Chondrocyte (in vitro differentiated cells): ENCODE measurements around the gene DDR1. TPM values are rescaled to one million over a fixed set of nuclear protein-coding genes. Genes with fewer than 3 reads are reported as not detected.
"Not testable (repeated sequence)": the region's sequence is repeated elsewhere in the genome, so short reads cannot be mapped to it uniquely, and the experiment has no call there.

ENCODE experiments used
- DNase-seq: peaks from one replicate; pipeline ENCODE4 v3.0.0; 2021; ENCODE audit warnings: mixed read lengths, low spot score
- H3K27ac Mint-ChIP-seq: one replicate; pipeline ENCODE4 v1.8.0; 2021; ENCODE audit warnings: mild to moderate bottlenecking, moderate library complexity, mixed read lengths; ENCODE audit not compliant: unreplicated experiment
- H3K27me3 Mint-ChIP-seq: 2 replicates; pipeline ENCODE4 v1.8.0; 2021; ENCODE audit warnings: low read depth, mixed read lengths
- H3K36me3 Mint-ChIP-seq: 2 replicates; pipeline ENCODE4 v1.8.0; 2021; ENCODE audit warnings: low read depth, mixed read lengths
- H3K4me1 Mint-ChIP-seq: 2 replicates; pipeline ENCODE4 v1.8.0; 2021; ENCODE audit warnings: low read depth, mild to moderate bottlenecking, mixed read lengths
- H3K4me3 Mint-ChIP-seq: one replicate; pipeline ENCODE4 v1.8.0; 2021; ENCODE audit warnings: mild to moderate bottlenecking, moderate library complexity, mixed read lengths; ENCODE audit not compliant: unreplicated experiment
- H3K9me3 Mint-ChIP-seq: 2 replicates; pipeline ENCODE4 v1.8.0; 2021; ENCODE audit warnings: low read depth, mixed read lengths
- total RNA-seq: library from RNA; stranded (reverse); gene quantifications from 3 replicates; pipeline ENCODE4 v1.2.1, GENCODE V29; 2021
- TF ChIP-seq, protein P1 (sequence below): fragments of 200-600 bp; sonication (generic); IDR thresholded peaks from 2 replicates; pipeline ENCODE4 v1.5.0; 2021; ENCODE audit warnings: antibody characterized with exemption, mild to moderate bottlenecking, moderate library complexity

The DDR1 gene
- total RNA-seq, 1 donor from 2014 or later = 112 TPM

DNA sequence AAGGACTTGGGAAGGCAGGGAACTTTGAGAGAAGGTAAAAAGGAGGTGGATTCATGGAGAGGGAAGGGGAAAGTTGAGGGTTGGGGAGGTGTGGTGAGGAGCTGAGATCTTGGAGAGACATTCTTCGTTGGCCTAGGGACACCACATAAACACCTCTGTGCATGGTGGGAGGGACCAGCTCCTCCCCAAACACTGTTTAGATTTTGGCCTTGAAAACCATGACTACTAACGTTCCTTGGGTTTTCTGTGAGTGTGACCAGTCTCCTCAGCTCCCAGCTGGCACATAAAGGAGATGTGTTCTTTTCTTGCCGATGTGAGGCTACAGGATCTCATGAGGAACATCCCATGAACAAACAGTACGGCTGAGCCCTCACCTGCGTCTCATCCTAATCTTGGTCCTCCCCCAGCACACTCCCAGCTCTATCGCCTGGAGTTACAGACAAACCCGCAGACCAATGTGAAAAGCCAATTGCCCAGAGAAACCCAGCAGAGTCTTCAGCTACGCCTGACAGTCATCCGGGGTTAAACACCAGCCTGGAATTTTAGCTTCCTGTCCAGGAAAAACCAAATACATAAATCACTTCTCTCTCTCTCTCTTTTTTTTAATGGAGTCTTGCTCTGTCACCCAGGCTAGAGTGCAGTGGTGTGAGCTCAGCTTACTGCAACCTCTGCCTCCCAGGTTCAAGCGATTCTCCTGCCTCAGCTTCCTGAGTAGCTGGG lies 22.0 kb upstream of the DDR1 start:
- no peak overlapping the region for H3K4me3 Mint-ChIP-seq
- no peaks in the 10 kb centered on the region for H3K4me1 Mint-ChIP-seq
- no peak for DNase-seq
- TF ChIP-seq, protein P1, sequence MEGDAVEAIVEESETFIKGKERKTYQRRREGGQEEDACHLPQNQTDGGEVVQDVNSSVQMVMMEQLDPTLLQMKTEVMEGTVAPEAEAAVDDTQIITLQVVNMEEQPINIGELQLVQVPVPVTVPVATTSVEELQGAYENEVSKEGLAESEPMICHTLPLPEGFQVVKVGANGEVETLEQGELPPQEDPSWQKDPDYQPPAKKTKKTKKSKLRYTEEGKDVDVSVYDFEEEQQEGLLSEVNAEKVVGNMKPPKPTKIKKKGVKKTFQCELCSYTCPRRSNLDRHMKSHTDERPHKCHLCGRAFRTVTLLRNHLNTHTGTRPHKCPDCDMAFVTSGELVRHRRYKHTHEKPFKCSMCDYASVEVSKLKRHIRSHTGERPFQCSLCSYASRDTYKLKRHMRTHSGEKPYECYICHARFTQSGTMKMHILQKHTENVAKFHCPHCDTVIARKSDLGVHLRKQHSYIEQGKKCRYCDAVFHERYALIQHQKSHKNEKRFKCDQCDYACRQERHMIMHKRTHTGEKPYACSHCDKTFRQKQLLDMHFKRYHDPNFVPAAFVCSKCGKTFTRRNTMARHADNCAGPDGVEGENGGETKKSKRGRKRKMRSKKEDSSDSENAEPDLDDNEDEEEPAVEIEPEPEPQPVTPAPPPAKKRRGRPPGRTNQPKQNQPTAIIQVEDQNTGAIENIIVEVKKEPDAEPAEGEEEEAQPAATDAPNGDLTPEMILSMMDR = no peak
- no peaks in the 10 kb centered on the region for H3K27me3 Mint-ChIP-seq
- no peaks in the 10 kb centered on the region for H3K36me3 Mint-ChIP-seq
- no peak overlapping the region for H3K27ac Mint-ChIP-seq
- H3K9me3 Mint-ChIP-seq = peaks cover 4% of the 10 kb centered on the region

DNA sequence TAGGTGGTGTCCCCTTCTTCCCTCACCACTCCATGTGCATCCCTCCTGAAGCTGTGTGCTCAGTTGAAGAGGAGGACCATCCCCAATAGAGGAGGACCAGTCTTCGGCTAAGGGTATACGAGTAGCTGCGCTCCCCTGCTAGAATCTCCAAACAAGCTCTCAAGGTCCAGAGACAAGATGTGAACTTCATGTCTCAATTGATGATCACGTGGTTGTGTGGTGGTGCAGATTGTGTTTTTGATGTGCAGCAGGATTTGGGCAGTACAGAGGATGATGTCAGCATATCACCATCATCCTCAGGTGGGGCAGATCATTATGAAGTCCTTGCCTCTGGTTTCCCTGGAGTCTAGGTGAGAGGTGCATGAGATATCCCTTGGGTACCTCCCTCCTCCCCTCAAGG lies 20.0 kb upstream of the DDR1 start:
- Mint-ChIP-seq H3K4me3 (no peak overlapping the region), H3K4me1 (no peaks in the 10 kb centered on the region), H3K9me3 (peaks cover 17% of the 10 kb centered on the region), H3K27ac (no peak overlapping the region), H3K36me3 (peaks cover under 1% of the 10 kb centered on the region), H3K27me3 (no peaks in the 10 kb centered on the region)
- TF ChIP-seq, protein P1 = no peak
- no peak for DNase-seq

DNA sequence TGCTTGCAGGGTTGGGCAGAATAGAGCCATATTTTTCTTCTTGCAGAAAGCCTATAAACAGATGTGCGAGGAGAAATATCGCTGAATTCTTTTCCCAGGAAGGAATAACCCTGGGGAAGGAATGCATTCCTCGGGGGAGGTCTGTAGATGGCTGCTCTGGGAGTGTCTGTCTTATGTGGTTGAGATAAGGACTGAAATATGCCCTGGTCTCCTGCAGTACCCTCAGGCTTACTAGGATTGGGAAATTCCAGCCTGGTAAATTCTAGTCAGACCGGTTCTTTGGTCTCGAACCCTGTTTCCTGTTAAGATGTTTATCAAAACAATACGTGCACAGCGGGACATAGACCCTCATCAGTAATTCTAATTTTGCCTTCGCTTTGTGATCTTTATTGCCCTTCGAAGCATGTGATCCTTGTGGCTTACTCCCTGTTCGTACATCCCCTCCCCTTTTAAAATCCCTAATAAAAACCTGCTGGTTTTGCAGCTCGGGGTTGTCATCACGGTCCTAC lies 15.0 kb upstream of the DDR1 start:
- H3K27ac Mint-ChIP-seq, H3K4me1 Mint-ChIP-seq, H3K4me3 Mint-ChIP-seq, H3K27me3 Mint-ChIP-seq, DNase-seq: not testable (repeated sequence)
- Mint-ChIP-seq H3K9me3 (peaks cover 38% of the 10 kb centered on the region), H3K36me3 (peaks cover 15% of the 10 kb centered on the region)

DNA sequence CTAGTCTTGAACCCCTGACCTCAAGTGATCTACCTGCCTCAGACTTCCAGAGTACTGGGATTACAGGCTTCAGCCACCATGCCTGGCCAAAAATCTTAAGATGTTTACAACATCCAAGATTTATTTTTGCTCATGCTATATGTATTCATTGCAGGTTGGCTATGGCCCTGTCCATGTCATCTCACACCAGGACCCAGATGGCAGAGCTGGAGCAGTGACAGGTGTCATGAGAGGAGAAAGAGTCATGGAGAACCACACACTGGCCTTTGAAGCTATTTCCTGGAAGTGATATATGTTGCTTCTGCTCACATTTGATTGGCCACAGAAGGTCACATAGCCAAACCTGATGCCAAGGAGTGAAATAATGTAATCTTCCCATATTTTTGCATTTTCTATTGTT lies 13.8 kb upstream of the DDR1 start:
- Mint-ChIP-seq H3K36me3 (peaks cover 15% of the 10 kb centered on the region), H3K27me3 (no peaks in the 10 kb centered on the region), H3K4me3 (no peak overlapping the region), H3K27ac (no peak overlapping the region), H3K9me3 (peaks cover 38% of the 10 kb centered on the region), H3K4me1 (peaks cover 12% of the 10 kb centered on the region)
- DNase-seq = no peak
- TF ChIP-seq, protein P1 = no peak

DNA sequence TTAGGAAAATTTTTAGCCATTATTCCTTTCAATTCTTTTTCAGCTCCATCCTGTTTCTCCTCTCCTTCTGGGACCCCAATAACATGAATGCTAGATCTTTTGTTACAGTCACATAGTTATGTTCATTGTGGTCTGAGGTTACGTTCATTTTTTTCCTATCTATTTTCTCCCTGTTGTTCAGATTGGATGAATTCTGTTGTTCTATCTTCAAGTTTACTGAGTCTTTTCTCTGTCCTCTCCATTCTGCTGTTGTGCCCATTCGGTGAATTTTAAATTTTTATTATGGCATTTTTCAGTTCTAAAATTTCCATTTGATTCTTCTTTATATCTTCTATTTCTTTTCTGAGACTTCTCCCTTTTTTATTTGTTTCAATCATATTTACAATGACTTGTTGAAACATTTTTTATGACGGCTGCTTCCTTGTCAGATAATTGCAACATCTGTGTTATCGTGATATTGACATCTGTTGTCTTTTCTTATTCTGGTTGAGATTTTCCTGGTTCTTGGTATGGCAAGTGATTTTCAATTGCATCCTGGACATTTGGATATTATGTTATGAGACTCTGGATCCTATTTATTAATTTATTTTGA lies 12.6 kb upstream of the DDR1 start:
- TF ChIP-seq, protein P1 = no peak
- peaks cover 23% of the 10 kb centered on the region for H3K4me1 Mint-ChIP-seq
- H3K4me3 Mint-ChIP-seq = no peak overlapping the region
- no peaks in the 10 kb centered on the region for H3K27me3 Mint-ChIP-seq
- H3K9me3 Mint-ChIP-seq = peaks cover 38% of the 10 kb centered on the region
- DNase-seq = no peak
- no peak overlapping the region for H3K27ac Mint-ChIP-seq
- H3K36me3 Mint-ChIP-seq = peaks cover 15% of the 10 kb centered on the region
